Measurements from ENCODE around the gene CENPX.
"Not testable (repeated sequence)": the region's sequence is repeated elsewhere in the genome, so short reads cannot be mapped to it uniquely, and the experiment has no call there.

Gene CENPX

DNA sequence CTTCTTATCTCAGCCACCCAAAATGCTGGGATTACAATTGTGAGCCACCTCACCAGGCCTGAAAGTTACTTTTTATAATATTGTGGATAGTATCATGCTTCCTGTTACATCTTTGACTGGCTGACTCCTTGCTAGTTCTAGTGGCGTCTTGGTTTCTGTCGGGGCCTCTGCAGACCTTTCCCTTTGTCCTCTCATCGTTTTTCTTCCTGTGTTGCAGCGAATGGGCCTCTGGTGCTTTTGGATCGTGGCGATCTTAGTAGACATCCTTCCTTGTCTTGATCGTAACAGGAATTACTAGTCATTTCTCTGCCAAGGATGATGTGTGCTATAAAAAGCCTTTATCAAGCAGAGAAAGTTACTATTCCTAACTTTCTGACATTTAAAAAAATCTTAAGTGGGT, 24.5 kb downstream of the CENPX start:
- DNase-seq (ENCODE audit: low read depth), result no peak

DNA sequence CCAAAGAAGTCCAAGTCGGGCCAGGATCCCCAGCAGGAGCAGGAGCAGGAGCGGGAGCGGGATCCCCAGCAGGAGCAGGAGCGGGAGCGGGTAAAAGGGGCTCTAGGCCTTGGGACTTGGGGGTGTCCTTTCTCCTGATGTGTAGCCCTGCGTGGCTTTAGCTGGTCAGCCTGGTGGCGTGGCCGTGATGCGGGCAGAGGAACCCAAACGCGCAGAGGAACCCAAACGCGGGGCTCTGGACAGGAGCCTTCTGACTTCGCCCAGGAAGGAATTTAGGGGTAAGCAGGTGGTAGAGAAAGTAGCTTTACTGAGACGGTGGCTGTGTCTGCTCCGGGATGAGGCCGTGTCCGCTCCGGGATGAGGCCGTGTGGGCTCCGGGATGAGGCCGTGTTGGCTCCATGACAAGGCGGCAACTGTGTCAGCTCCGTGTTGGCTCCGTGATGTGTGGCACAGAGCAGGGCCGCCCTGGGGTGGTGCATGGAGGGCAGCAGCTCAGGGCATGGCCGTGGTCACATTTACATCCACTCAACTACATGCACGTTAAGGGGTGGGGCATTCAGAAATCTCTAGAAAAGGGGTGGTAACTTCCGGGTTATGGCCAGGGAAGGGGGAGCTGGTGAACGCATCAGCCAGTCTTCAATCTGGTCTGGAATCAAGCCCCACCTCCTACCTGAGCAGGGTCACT, 25.8 kb downstream of the CENPX start:
- DNase-seq (ENCODE audit: low read depth), result no peak

- no peak for DNase-seq (ENCODE audit: low read depth)
Observed at GRCh38 chr17:81996232-81996756, 26.4 kb downstream of the CENPX start.

- no peak for DNase-seq (ENCODE audit: low read depth)
Observed at GRCh38 chr17:81995463-81996231, 27.0 kb downstream of the CENPX start.

- DNase-seq (ENCODE audit: low read depth), result no peak
Observed at GRCh38 chr17:81994593-81995462, 27.9 kb downstream of the CENPX start.

- DNase-seq (ENCODE audit: low read depth), result no peak
Observed at GRCh38 chr17:81993729-81994592, 28.7 kb downstream of the CENPX start.

- DNase-seq (ENCODE audit: low read depth), result no peak
Observed at GRCh38 chr17:81992306-81993102, 30.2 kb downstream of the CENPX start.

- no peak for DNase-seq (ENCODE audit: low read depth)
Observed at GRCh38 chr17:81991684-81992305, 30.9 kb downstream of the CENPX start.

DNA sequence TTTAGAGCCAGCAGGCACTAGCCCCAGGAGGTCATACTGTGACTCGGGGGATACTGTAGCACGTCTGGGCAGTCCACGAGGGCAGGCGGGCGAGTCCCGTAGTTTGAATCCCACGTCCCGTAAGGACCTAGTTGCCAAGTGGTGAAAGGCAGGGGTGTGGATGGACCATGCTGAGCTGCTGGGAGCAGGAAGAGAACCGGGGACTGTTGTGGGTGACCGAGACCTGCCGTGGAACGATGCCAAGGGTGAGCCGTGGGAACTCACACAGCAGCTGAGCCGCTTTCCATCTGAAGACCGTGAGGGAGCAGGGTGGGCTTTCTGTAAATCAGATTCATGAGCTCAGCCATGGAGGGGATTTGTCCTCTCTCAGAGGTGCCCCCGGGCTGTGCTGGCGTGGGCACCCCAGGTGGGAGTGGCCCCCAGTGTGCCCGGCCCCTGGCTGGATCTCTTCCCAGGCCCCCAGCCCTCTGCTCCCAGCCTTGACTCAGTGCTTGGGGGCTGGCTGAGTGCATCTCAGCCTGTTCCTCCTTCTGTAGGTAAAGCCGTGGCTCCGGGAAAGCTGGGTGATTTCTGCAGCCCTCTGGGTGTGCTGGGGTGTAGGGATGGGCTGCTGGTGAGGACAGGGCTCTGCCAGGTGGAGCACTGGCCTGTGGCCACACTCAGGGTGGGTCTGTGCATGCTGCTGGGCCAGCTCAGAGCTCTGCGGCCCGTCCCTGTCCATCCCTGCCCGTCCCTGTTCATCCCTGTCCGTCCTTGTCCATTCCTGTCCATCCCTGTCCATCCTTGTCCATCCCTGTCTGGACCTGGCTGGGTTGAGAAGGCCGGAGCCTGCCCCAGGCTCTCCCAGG, 31.6 kb downstream of the CENPX start:
- DNase-seq (ENCODE audit: low read depth), result no peak

- no peak for DNase-seq (ENCODE audit: low read depth)
Observed at GRCh38 chr17:81987161-81987770, 35.4 kb downstream of the CENPX start.

DNA sequence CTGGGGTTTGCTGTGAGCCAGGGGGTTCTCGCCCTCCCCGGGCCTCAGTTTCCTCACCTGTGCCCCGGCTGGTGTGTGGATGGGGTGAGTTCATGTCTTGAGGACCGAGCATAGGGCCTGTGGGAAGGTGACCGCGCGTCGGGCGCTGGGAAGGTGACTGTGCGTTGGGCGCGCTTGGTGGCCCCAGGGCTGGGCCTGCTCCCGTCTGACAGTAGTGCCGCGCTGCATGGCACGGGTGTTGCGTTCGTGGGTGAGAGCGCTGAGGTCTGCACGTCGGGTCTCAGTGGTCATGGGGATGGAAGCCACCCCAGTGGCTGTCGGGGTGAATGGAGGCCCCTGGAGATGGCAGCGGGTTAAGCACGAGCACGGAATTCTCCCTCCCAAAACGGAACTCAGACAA, 36.1 kb downstream of the CENPX start:
- DNase-seq (ENCODE audit: low read depth), result no peak

- DNase-seq (ENCODE audit: low read depth), result no peak
Observed at GRCh38 chr17:81984773-81985410, 37.8 kb downstream of the CENPX start.

GRCh38 chr17:81983639-81984373, 38.9 kb downstream of the CENPX start:
- no peak for DNase-seq (ENCODE audit: low read depth)

DNA sequence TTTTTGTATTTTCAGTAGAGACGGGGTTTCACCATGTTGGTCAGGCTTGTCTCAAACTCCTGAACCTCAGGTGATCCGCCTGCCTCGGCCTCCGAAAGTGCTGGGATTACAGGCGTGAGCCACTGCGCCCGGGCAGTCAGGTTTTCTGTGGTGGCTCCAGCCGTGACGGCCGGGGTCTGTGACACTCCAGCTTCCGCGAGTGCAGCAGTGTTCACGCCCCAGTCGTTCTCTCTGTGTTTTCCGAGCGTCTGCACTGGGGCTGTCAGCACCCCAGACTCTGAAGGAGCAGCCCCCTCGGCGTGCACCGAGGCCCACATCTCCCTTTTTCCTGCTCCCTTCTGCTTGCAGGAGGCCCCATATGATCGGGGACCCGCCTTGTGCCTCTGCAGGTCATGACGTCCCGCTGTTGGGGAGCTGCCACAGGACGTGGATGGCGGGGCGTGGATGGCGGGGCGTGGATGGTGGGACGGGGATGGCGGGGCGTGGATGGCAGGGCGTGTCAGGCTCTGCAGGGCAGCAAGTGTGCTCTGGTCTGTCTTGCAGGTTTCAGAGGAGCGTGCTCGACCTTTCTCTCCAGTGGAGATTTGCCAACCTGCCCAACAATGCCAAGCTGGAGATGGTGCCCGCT, 39.6 kb downstream of the CENPX start:
- DNase-seq (ENCODE audit: low read depth), result no peak

GRCh38 chr17:81981511-81981910, 41.2 kb downstream of the CENPX start:
- not testable (repeated sequence) for DNase-seq (ENCODE audit: low read depth)

DNA sequence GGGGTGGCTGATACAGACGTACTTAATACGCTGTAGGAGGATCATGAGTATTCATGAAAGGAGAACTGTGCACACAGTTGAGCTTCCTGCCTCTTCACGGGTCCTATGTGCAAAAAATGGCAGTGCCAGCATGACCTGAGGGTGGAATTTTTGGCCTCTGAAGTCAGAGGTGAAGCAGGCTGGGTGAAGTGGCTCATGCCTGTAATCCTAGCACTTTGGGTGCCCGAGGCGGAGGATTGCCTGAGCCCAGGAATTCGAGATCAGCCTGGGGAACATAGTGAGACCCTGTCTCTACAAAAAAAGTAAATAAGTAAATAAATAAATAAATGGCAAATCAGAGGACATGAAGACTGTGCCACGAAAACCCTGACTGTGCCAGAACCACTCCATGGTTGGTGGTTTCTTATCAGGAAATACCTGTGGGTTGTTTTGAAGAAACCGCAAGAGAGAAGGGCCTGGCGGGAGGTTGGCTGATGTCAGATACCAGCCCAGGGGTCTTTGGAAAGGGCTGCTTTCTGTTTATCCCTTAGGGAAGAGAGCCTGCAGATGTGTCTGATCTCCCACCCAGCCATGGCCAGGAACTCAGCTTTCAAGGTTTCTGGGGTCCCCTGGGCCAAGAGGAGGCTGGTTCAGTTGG, 41.9 kb downstream of the CENPX start:
- DNase-seq (ENCODE audit: low read depth), result no peak

DNA sequence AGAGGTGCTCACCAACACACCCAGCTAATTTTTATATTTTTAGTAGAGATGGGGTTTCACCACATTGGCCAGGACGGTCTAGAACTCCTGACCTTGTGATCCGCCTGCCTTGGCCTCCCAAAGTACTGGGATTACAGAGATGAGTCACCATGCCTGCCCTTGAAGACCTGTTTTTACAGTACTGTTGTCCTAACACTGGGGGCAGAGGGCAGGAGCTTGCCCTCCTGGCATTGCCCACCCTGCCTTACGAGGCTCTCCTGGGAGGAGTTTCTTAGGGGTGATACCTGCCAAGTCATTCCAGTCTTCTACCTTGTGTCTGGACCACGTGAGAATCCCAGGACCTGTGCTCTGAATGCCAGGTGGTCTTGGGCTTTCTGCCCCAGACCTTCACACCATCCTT, 42.6 kb downstream of the CENPX start:
- DNase-seq (ENCODE audit: low read depth), result no peak

All from activated gamma-delta T cell treated with anti-CD3 and anti-CD28 coated beads, Interleukin-2, amount 50 U/mL, for 16 hours (primary cell).